ENCODE results near the gene MAP4.

Gene MAP4

GRCh38 chr3:47964740-47965139 is 51.5 kb downstream of the MAP4 start:
- DNase-seq (ENCODE audit: extremely low read depth in 1 of 2, low read depth in 1 of 2): no peak

GRCh38 chr3:47961815-47962606 is 54.2 kb downstream of the MAP4 start:
- no peak for DNase-seq (ENCODE audit: extremely low read depth in 1 of 2, low read depth in 1 of 2)

GRCh38 chr3:47961036-47961435 is 55.2 kb downstream of the MAP4 start:
- DNase-seq (ENCODE audit: extremely low read depth in 1 of 2, low read depth in 1 of 2): no peak

GRCh38 chr3:47956521-47956920 is 59.7 kb downstream of the MAP4 start:
- DNase-seq (ENCODE audit: extremely low read depth in 1 of 2, low read depth in 1 of 2): no peak

- DNase-seq (ENCODE audit: extremely low read depth in 1 of 2, low read depth in 1 of 2): no peak
Measured at GRCh38 chr3:47954567-47954966, 61.6 kb downstream of the MAP4 start.

- DNase-seq (ENCODE audit: extremely low read depth in 1 of 2, low read depth in 1 of 2): no peak
Measured at GRCh38 chr3:47950453-47951169, 65.6 kb downstream of the MAP4 start.

GRCh38 chr3:47949979-47950378 is 66.2 kb downstream of the MAP4 start:
- DNase-seq (ENCODE audit: extremely low read depth in 1 of 2, low read depth in 1 of 2): no peak

- DNase-seq (ENCODE audit: extremely low read depth in 1 of 2, low read depth in 1 of 2): no peak
Measured at GRCh38 chr3:47940232-47940631, 76.0 kb downstream of the MAP4 start.

GRCh38 chr3:47932421-47932820 is 83.8 kb downstream of the MAP4 start:
- DNase-seq (ENCODE audit: extremely low read depth in 1 of 2, low read depth in 1 of 2): no peak

GRCh38 chr3:47930979-47931378 is 85.2 kb downstream of the MAP4 start:
- no peak for DNase-seq (ENCODE audit: extremely low read depth in 1 of 2, low read depth in 1 of 2)

- no peak for DNase-seq (ENCODE audit: extremely low read depth in 1 of 2, low read depth in 1 of 2)
Measured at GRCh38 chr3:47916696-47917095, 99.5 kb downstream of the MAP4 start.

- DNase-seq (ENCODE audit: extremely low read depth in 1 of 2, low read depth in 1 of 2): no peak
Measured at GRCh38 chr3:47916201-47916600, 100.0 kb downstream of the MAP4 start.

GRCh38 chr3:47912006-47912504 is 104.2 kb downstream of the MAP4 start:
- no peak for DNase-seq (ENCODE audit: extremely low read depth in 1 of 2, low read depth in 1 of 2)

- no peak for DNase-seq (ENCODE audit: extremely low read depth in 1 of 2, low read depth in 1 of 2)
Measured at GRCh38 chr3:47910777-47911440, 105.3 kb downstream of the MAP4 start.

GRCh38 chr3:47910233-47910632 is 106.0 kb downstream of the MAP4 start:
- DNase-seq (ENCODE audit: extremely low read depth in 1 of 2, low read depth in 1 of 2): no peak

GRCh38 chr3:47909607-47910006 is 106.6 kb downstream of the MAP4 start:
- no peak for DNase-seq (ENCODE audit: extremely low read depth in 1 of 2, low read depth in 1 of 2)

GRCh38 chr3:47908744-47909143 is 107.5 kb downstream of the MAP4 start:
- DNase-seq (ENCODE audit: extremely low read depth in 1 of 2, low read depth in 1 of 2): no peak

GRCh38 chr3:47907784-47908183 is 108.4 kb downstream of the MAP4 start:
- DNase-seq (ENCODE audit: extremely low read depth in 1 of 2, low read depth in 1 of 2): no peak

GRCh38 chr3:47902746-47903145 is 113.5 kb downstream of the MAP4 start:
- no peak for DNase-seq (ENCODE audit: extremely low read depth in 1 of 2, low read depth in 1 of 2)

GRCh38 chr3:47901280-47901833 is 114.9 kb downstream of the MAP4 start:
- DNase-seq (ENCODE audit: extremely low read depth in 1 of 2, low read depth in 1 of 2): no peak

GRCh38 chr3:47899495-47900108 is 116.6 kb downstream of the MAP4 start:
- no peak for DNase-seq (ENCODE audit: extremely low read depth in 1 of 2, low read depth in 1 of 2)

Data from stimulated activated CD8-positive, alpha-beta memory T cell treated with anti-CD3 and anti-CD28 coated beads, Interleukin-7, amount 100 ng/mL, for 48 hours (primary cell).